Smooth muscle cell (in vitro differentiated cells): ENCODE results near the gene MRAS. TPM values are rescaled to one million over a fixed set of nuclear protein-coding genes. Genes with fewer than 3 reads are reported as not detected.
"Not testable (repeated sequence)": the region's sequence is repeated elsewhere in the genome, so short reads cannot be mapped to it uniquely, and the experiment has no call there.

Source experiments
- DNase-seq: peaks from one replicate; lab custom pipeline; 2025; ENCODE audit not compliant: unreplicated experiment; lab: John Stamatoyannopoulos, UW
- H2AFZ ChIP-seq: fragments of 200-600 bp; sonication (generic); 2 replicates; pipeline ENCODE4 v1.6.0; 2016; ENCODE audit warnings: antibody characterized with exemption, low read depth, mild to moderate bottlenecking
- H3F3A ChIP-seq: fragments of 200-600 bp; sonication (generic); 2 replicates; pipeline ENCODE4 v1.6.0; 2017; ENCODE audit warnings: antibody characterized with exemption, low read depth
- H3K27ac ChIP-seq: fragments of 200-600 bp; sonication (generic); 2 replicates; pipeline ENCODE4 v1.5.1; 2016; ENCODE audit warnings: low read depth, mild to moderate bottlenecking
- H3K27me3 ChIP-seq: fragments of 200-600 bp; sonication (generic); 2 replicates; pipeline ENCODE4 v1.6.1; 2016; ENCODE audit warnings: low read depth, mild to moderate bottlenecking
- H3K36me3 ChIP-seq: fragments of 200-600 bp; sonication (generic); 2 replicates; pipeline ENCODE4 v1.5.1; 2016; ENCODE audit warnings: low read depth
- H3K4me1 ChIP-seq: fragments of 200-600 bp; sonication (generic); 2 replicates; pipeline ENCODE4 v1.5.1; 2016; ENCODE audit warnings: low read depth
- H3K4me2 ChIP-seq: fragments of 200-600 bp; sonication (generic); 2 replicates; pipeline ENCODE4 v1.6.0; 2016; ENCODE audit warnings: mild to moderate bottlenecking
- H3K4me3 ChIP-seq: fragments of 200-600 bp; sonication (generic); 2 replicates; pipeline ENCODE4 v1.5.1; 2016; ENCODE audit warnings: mild to moderate bottlenecking
- H3K79me2 ChIP-seq: fragments of 200-600 bp; sonication (generic); 2 replicates; pipeline ENCODE4 v1.6.0; 2016; ENCODE audit warnings: low read depth, mild to moderate bottlenecking
- H3K9ac ChIP-seq: fragments of 200-600 bp; sonication (generic); 2 replicates; pipeline ENCODE4 v1.6.0; 2016; ENCODE audit warnings: low read depth
- H3K9me3 ChIP-seq: fragments of 200-600 bp; sonication (generic); replicated peaks from 2 replicates; pipeline ENCODE4 v1.5.1; 2016; ENCODE audit warnings: low read depth
- H4K20me1 ChIP-seq: fragments of 200-600 bp; sonication (generic); 2 replicates; pipeline ENCODE4 v1.6.0; 2016; ENCODE audit warnings: low read depth
- WGBS: methylation state at CpG from one replicate; pipeline ENCODE4 v1.1.7; 2016; ENCODE audit warnings: low lambda C conversion rate; 5-methylcytosine and 5-hydroxymethylcytosine counted together
- polyA plus RNA-seq: library from polyadenylated mRNA; unstranded; fragments of >200 nt; fragmentation: Nextera tagmentation; extraction: Ambion mirVana; gene quantifications from 2 replicates; pipeline ENCODE4 v1.2.1, GENCODE V29; 2016
- total RNA-seq: library from RNA; depleted of rRNA; stranded (reverse); fragments of >200 nt; gene quantifications from 2 replicates; pipeline ENCODE4 v1.2.3, GENCODE V29; 2014
- TF ChIP-seq, protein P1 (sequence below): fragments of 200-600 bp; sonication (generic); IDR thresholded peaks from 2 replicates; pipeline ENCODE4 v1.5.1; 2017; ENCODE audit warnings: borderline replicate concordance, mild to moderate bottlenecking, antibody characterized with exemption; ENCODE audit not compliant: insufficient read depth, poor library complexity, severe bottlenecking

MRAS gene
- total and polyA plus RNA-seq, 2 experiments from 2014 or later, result 43.0 to 60.5 TPM

- no peak overlapping the region for H3K4me2 ChIP-seq
- H3K4me3 ChIP-seq, result no peak overlapping the region
These were observed 70.3 kb downstream of the MRAS start for GRCh38 chr3:138418601-138419206.

DNA sequence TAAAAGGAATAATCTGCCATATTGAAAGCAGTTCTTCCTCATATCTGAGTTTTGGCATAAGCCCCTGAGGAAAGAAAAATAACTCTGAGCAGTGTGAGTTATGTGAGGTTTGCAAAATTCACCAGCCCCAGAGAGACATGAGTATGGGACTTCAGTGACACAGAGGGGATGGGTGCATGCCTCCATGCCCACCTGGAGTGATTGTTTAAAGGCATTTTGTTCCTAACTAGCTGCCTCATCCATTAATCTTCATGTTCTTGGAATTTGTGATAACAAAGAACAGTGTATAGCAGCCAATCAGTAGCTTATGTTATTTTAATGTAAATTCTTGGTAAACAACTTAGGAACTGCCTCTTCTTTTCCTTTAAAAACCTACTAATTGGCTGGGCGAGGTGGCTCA lies 74.9 kb downstream of the MRAS start:
- Histone ChIP-seq H3F3A (no peaks in the 10 kb centered on the region), H4K20me1 (no peaks in the 10 kb centered on the region), H2AFZ (no peak overlapping the region), H3K27ac (no peak overlapping the region), H3K27me3 (no peaks in the 10 kb centered on the region), H3K9me3 (no peaks in the 10 kb centered on the region), H3K4me3 (no peak overlapping the region), H3K9ac (no peak overlapping the region), H3K4me1 (no peaks in the 10 kb centered on the region), H3K4me2 (no peak overlapping the region), H3K36me3 (no peaks in the 10 kb centered on the region), H3K79me2 (no peaks in the 10 kb centered on the region)
- TF ChIP-seq, protein P1, sequence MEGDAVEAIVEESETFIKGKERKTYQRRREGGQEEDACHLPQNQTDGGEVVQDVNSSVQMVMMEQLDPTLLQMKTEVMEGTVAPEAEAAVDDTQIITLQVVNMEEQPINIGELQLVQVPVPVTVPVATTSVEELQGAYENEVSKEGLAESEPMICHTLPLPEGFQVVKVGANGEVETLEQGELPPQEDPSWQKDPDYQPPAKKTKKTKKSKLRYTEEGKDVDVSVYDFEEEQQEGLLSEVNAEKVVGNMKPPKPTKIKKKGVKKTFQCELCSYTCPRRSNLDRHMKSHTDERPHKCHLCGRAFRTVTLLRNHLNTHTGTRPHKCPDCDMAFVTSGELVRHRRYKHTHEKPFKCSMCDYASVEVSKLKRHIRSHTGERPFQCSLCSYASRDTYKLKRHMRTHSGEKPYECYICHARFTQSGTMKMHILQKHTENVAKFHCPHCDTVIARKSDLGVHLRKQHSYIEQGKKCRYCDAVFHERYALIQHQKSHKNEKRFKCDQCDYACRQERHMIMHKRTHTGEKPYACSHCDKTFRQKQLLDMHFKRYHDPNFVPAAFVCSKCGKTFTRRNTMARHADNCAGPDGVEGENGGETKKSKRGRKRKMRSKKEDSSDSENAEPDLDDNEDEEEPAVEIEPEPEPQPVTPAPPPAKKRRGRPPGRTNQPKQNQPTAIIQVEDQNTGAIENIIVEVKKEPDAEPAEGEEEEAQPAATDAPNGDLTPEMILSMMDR, result no peak
- DNase-seq, result no peak
- WGBS, result 87% methylated on average over 1 of the region's 1 CpG

More at GRCh38 chr3:138418601-138419206, 70.3 kb downstream of the MRAS start:
- Histone ChIP-seq H3K27ac (no peak overlapping the region), H3K27me3 (no peaks in the 10 kb centered on the region), H2AFZ (no peak overlapping the region), H3K9me3 (no peaks in the 10 kb centered on the region), H3K4me1 (no peaks in the 10 kb centered on the region), H3K79me2 (no peaks in the 10 kb centered on the region), H3K36me3 (no peaks in the 10 kb centered on the region), H3K9ac (no peak overlapping the region), H3F3A (no peaks in the 10 kb centered on the region), H4K20me1 (no peaks in the 10 kb centered on the region)
- WGBS, result 91% methylated on average over 5 of the region's 5 CpGs
- no peak for DNase-seq
- TF ChIP-seq, protein P1, result no peak

- no peaks in the 10 kb centered on the region for H3K4me1 ChIP-seq
- no peaks in the 10 kb centered on the region for H3F3A ChIP-seq
- H3K4me2 ChIP-seq, result no peak overlapping the region
- H3K36me3 ChIP-seq, result no peaks in the 10 kb centered on the region
- H4K20me1 ChIP-seq, result no peaks in the 10 kb centered on the region
- no peak overlapping the region for H3K27ac ChIP-seq
- TF ChIP-seq, protein P1, result no peak
- no peaks in the 10 kb centered on the region for H3K27me3 ChIP-seq
- DNase-seq, result no peak
- no peak overlapping the region for H2AFZ ChIP-seq
- no peaks in the 10 kb centered on the region for H3K9me3 ChIP-seq
- no peaks in the 10 kb centered on the region for H3K79me2 ChIP-seq
- H3K9ac ChIP-seq, result no peak overlapping the region
- 75% methylated on average over 2 of the region's 2 CpGs for WGBS
- H3K4me3 ChIP-seq, result no peak overlapping the region
These were observed 75.9 kb downstream of the MRAS start for GRCh38 chr3:138424323-138424722.

DNA sequence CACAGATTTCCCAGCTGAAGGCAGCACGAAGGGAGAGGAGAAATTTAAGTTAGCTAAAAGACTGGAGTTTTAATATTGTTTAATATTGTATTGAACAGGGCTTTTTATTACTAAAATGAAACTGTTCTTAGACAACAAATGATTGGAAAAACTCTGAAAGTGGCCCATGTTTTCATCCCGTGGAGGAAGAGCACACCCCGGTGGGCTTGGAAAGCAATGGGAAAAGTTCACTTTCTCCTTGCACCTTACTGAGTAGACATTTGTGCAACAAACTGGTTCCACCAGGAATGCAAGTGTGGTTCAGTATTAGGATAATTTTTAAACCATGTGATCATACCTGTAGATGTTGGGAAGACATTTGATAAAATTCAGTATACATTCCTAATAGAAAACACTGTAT lies 77.8 kb downstream of the MRAS start:
- no peaks in the 10 kb centered on the region for H3K36me3 ChIP-seq
- DNase-seq, result no peak
- no peak overlapping the region for H3K4me2 ChIP-seq
- H4K20me1 ChIP-seq, result no peaks in the 10 kb centered on the region
- H3K27me3 ChIP-seq, result no peaks in the 10 kb centered on the region
- H2AFZ ChIP-seq, result no peak overlapping the region
- H3K79me2 ChIP-seq, result no peaks in the 10 kb centered on the region
- H3K27ac ChIP-seq, result no peak overlapping the region
- no peak overlapping the region for H3K9ac ChIP-seq
- H3K4me1 ChIP-seq, result no peaks in the 10 kb centered on the region
- TF ChIP-seq, protein P1, result peak; percentile 54
- no peak overlapping the region for H3K4me3 ChIP-seq
- no peaks in the 10 kb centered on the region for H3F3A ChIP-seq
- no peaks in the 10 kb centered on the region for H3K9me3 ChIP-seq
- WGBS, result 73% methylated on average over 3 of the region's 3 CpGs

- H3K4me3 ChIP-seq, H3K27me3 ChIP-seq, H3K9ac ChIP-seq, DNase-seq, H3K27ac ChIP-seq, H2AFZ ChIP-seq, H3F3A ChIP-seq, H3K79me2 ChIP-seq, H3K36me3 ChIP-seq, H3K4me2 ChIP-seq, H3K4me1 ChIP-seq, H3K9me3 ChIP-seq, H4K20me1 ChIP-seq: not testable (repeated sequence)
- WGBS, result 96% methylated on average over 4 of the region's 4 CpGs
These were observed 78.4 kb downstream of the MRAS start for GRCh38 chr3:138426754-138427153.
